H9 (cell line): ENCODE data around the gene TFF2. TPM values are rescaled to one million over a fixed set of nuclear protein-coding genes. Genes with fewer than 3 reads are reported as not detected.

Experiments used
- DNase-seq: peaks from one replicate; pipeline ENCODE4 v3.0.0-alpha.2; 2017
- H2AFZ ChIP-seq: one replicate; pipeline ENCODE4 v1.6.1; 2013; ENCODE audit warnings: mild to moderate bottlenecking, low read length, control low read depth, moderate library complexity
- H2AK5ac ChIP-seq: 2 replicates; pipeline ENCODE4 v1.6.1; 2013; ENCODE audit warnings: low read length, control low read depth, mixed read lengths; ENCODE audit not compliant: insufficient read length
- H2BK120ac ChIP-seq: one replicate; pipeline ENCODE4 v1.6.1; 2013; ENCODE audit warnings: low read depth, mild to moderate bottlenecking, low read length, control low read depth, inconsistent platforms; ENCODE audit not compliant: poor library complexity, severe bottlenecking
- H2BK12ac ChIP-seq: 2 replicates; pipeline ENCODE4 v1.6.1; 2013; ENCODE audit warnings: low read length, control low read depth, mixed read lengths, low read depth; ENCODE audit not compliant: insufficient read length
- H2BK15ac ChIP-seq: 2 replicates; pipeline ENCODE4 v1.6.1; 2013; ENCODE audit warnings: low read depth, low read length, control low read depth
- H2BK20ac ChIP-seq: one replicate; pipeline ENCODE4 v1.6.1; 2013; ENCODE audit warnings: low read depth, mild to moderate bottlenecking, low read length, control low read depth, inconsistent platforms; ENCODE audit not compliant: poor library complexity, severe bottlenecking
- H2BK5ac ChIP-seq: 2 replicates; pipeline ENCODE4 v1.6.1; 2013; ENCODE audit warnings: low read length, control low read depth, mixed read lengths; ENCODE audit not compliant: insufficient read length
- H3K14ac ChIP-seq: 2 replicates; pipeline ENCODE4 v1.6.1; 2013; ENCODE audit warnings: low read length, control low read depth; ENCODE audit not compliant: insufficient read depth
- H3K18ac ChIP-seq: 2 replicates; pipeline ENCODE4 v1.6.1; 2013; ENCODE audit warnings: low read depth, mild to moderate bottlenecking, mixed read lengths, low read length, control low read depth; ENCODE audit not compliant: insufficient read length
- H3K23ac ChIP-seq: 2 replicates; pipeline ENCODE4 v1.6.1; 2013; ENCODE audit warnings: low read length, control low read depth, mixed read lengths, low read depth; ENCODE audit not compliant: insufficient read length
- H3K23me2 ChIP-seq: 2 replicates; pipeline ENCODE4 v1.6.1; 2013; ENCODE audit warnings: low read depth, mild to moderate bottlenecking, mixed read lengths, low read length, control low read depth; ENCODE audit not compliant: insufficient read length, poor library complexity, severe bottlenecking
- H3K27ac ChIP-seq: 2 replicates; pipeline ENCODE4 v1.5.1; 2013; ENCODE audit warnings: low read length, control low read depth, mixed read lengths, low read depth; ENCODE audit not compliant: insufficient read length
- H3K27me3 ChIP-seq: 2 replicates; pipeline ENCODE4 v1.6.1; 2013; ENCODE audit warnings: low read length, control low read depth, inconsistent platforms; ENCODE audit not compliant: insufficient read depth
- H3K4ac ChIP-seq: 2 replicates; pipeline ENCODE4 v1.6.1; 2013; ENCODE audit warnings: low read depth, mild to moderate bottlenecking, control low read depth, inconsistent platforms, low read length, moderate library complexity
- H3K4me1 ChIP-seq: 2 replicates; pipeline ENCODE4 v1.6.1; 2013; ENCODE audit warnings: low read length, control low read depth, inconsistent platforms; ENCODE audit not compliant: insufficient read depth
- H3K4me2 ChIP-seq: 2 replicates; pipeline ENCODE4 v1.6.1; 2013; ENCODE audit warnings: low read length, control low read depth, mixed read lengths; ENCODE audit not compliant: insufficient read length, insufficient read depth
- H3K56ac ChIP-seq: 2 replicates; pipeline ENCODE4 v1.6.1; 2013; ENCODE audit warnings: low read depth, mild to moderate bottlenecking, mixed read lengths, low read length, control low read depth; ENCODE audit not compliant: insufficient read length
- H3K79me1 ChIP-seq: 2 replicates; pipeline ENCODE4 v1.6.1; 2013; ENCODE audit warnings: low read depth, mild to moderate bottlenecking, moderate library complexity, low read length, control low read depth, inconsistent platforms; ENCODE audit not compliant: insufficient read depth, poor library complexity, severe bottlenecking
- H3K79me2 ChIP-seq: 2 replicates; pipeline ENCODE4 v1.6.1; 2013; ENCODE audit warnings: low read length, control low read depth, inconsistent platforms; ENCODE audit not compliant: insufficient read depth
- H3K9ac ChIP-seq: 2 replicates; pipeline ENCODE4 v1.6.1; 2013; ENCODE audit warnings: low read length, control low read depth, mixed read lengths; ENCODE audit not compliant: insufficient read length; ENCODE audit errors: extremely low read depth
- H3K9me3 ChIP-seq: one replicate; pipeline ENCODE4 v1.6.1; 2013; ENCODE audit warnings: low read depth, low read length, inconsistent platforms; ENCODE audit not compliant: control insufficient read depth
- H3T11ph ChIP-seq: one replicate; pipeline ENCODE4 v1.6.1; 2013; ENCODE audit warnings: mild to moderate bottlenecking, low read length, control low read depth, inconsistent platforms
- H4K20me1 ChIP-seq: one replicate; pipeline ENCODE4 v1.6.1; 2013; ENCODE audit not compliant: control insufficient read depth, insufficient read length, insufficient read depth
- H4K5ac ChIP-seq: 2 replicates; pipeline ENCODE4 v1.6.1; 2013; ENCODE audit warnings: low read depth, mild to moderate bottlenecking, mixed read lengths, low read length, control low read depth; ENCODE audit not compliant: insufficient read length
- H4K8ac ChIP-seq: replicated peaks from 2 replicates; pipeline ENCODE4 v1.6.1; 2013; ENCODE audit warnings: low read length, control low read depth, mixed read lengths, low read depth; ENCODE audit not compliant: insufficient read length
- H4K91ac ChIP-seq: 2 replicates; pipeline ENCODE4 v1.6.1; 2013; ENCODE audit warnings: low read depth, mild to moderate bottlenecking, moderate library complexity, mixed read lengths, low read length, control low read depth; ENCODE audit not compliant: insufficient read length
- H3K27ac Mint-ChIP-seq, 3 experiments: 2 replicates in 2 of 3; 3 replicates in 1 of 3; pipeline ENCODE4 v1.8.0; 2020 to 2021; ENCODE audit warnings: mixed read lengths in 3 of 3, mild to moderate bottlenecking in 1 of 3, moderate library complexity in 1 of 3
- H3K27me3 Mint-ChIP-seq: 2 replicates; pipeline ENCODE4 v1.8.0; 2021; ENCODE audit warnings: low read depth, mild to moderate bottlenecking, moderate library complexity, mixed read lengths
- H3K36me3 Mint-ChIP-seq, 3 experiments: 2 replicates in 2 of 3; 3 replicates in 1 of 3; pipeline ENCODE4 v1.8.0; 2020 to 2021; ENCODE audit warnings: low read depth in 3 of 3, mixed read lengths in 3 of 3; ENCODE audit not compliant: insufficient read depth in 1 of 3
- H3K4me1 Mint-ChIP-seq, 2 experiments: 2 replicates each; pipeline ENCODE4 v1.8.0; 2020; ENCODE audit warnings: mixed read lengths in 2 of 2
- H3K4me3 Mint-ChIP-seq, 2 experiments: 2 replicates in 1 of 2; 3 replicates in 1 of 2; pipeline ENCODE4 v1.8.0; 2020 to 2021; ENCODE audit warnings: mild to moderate bottlenecking in 2 of 2, mixed read lengths in 2 of 2, moderate library complexity in 1 of 2
- H3K9me3 Mint-ChIP-seq, 2 experiments: 2 replicates in 1 of 2; 3 replicates in 1 of 2; pipeline ENCODE4 v1.8.0; 2020; ENCODE audit warnings: mild to moderate bottlenecking in 2 of 2, mixed read lengths in 2 of 2, moderate library complexity in 1 of 2
- WGBS: extraction: QIAGEN DNeasy Blood & Tissue Kit; methylation state at CpG from one replicate; pipeline ENCODE4 v1.1.7; 2013; ENCODE audit warnings: missing lambda C conversion rate, low lambda C conversion rate, mixed read lengths; ENCODE audit not compliant: insufficient read length; ENCODE audit errors: extremely low coverage; 5-methylcytosine and 5-hydroxymethylcytosine counted together
- total RNA-seq: library from RNA; stranded (reverse); gene quantifications from 2 replicates; pipeline ENCODE4 v1.2.1, GENCODE V29; 2021
- TF ChIP-seq, protein P1 (sequence below): fragments of 200-600 bp; sonication (generic); conservative IDR thresholded peaks from 3 replicates; pipeline ENCODE4 v1.8.0; 2021; ENCODE audit warnings: antibody characterized with exemption, mild to moderate bottlenecking

The TFF2 gene
- total RNA-seq, 1 experiment from 2014 or later, result not detected

- no peak overlapping the region for H3K4me3 Mint-ChIP-seq
- Histone ChIP-seq H3K18ac (no peak overlapping the region), H4K20me1 (no peaks in the 10 kb centered on the region), H2BK120ac (no peak overlapping the region), H3K9me3 (no peaks in the 10 kb centered on the region), H2BK12ac (no peak overlapping the region), H4K8ac (no peak overlapping the region), H3T11ph (no peak overlapping the region), H3K27me3 (no peaks in the 10 kb centered on the region), H3K4me1 (no peaks in the 10 kb centered on the region), H3K79me2 (no peaks in the 10 kb centered on the region), H2BK20ac (no peak overlapping the region), H3K9ac (no peak overlapping the region), H4K91ac (no peak overlapping the region), H3K4ac (no peak overlapping the region), H3K23me2 (no peaks in the 10 kb centered on the region), H3K27ac (no peak overlapping the region), H3K14ac (no peak overlapping the region), H3K4me2 (no peak overlapping the region), H3K56ac (no peak overlapping the region), H3K23ac (no peak overlapping the region), H3K79me1 (no peaks in the 10 kb centered on the region), H4K5ac (no peak overlapping the region), H2BK15ac (no peak overlapping the region), H2BK5ac (no peak overlapping the region), H2AFZ (no peak overlapping the region), H2AK5ac (no peak overlapping the region)
- TF ChIP-seq, protein P1, sequence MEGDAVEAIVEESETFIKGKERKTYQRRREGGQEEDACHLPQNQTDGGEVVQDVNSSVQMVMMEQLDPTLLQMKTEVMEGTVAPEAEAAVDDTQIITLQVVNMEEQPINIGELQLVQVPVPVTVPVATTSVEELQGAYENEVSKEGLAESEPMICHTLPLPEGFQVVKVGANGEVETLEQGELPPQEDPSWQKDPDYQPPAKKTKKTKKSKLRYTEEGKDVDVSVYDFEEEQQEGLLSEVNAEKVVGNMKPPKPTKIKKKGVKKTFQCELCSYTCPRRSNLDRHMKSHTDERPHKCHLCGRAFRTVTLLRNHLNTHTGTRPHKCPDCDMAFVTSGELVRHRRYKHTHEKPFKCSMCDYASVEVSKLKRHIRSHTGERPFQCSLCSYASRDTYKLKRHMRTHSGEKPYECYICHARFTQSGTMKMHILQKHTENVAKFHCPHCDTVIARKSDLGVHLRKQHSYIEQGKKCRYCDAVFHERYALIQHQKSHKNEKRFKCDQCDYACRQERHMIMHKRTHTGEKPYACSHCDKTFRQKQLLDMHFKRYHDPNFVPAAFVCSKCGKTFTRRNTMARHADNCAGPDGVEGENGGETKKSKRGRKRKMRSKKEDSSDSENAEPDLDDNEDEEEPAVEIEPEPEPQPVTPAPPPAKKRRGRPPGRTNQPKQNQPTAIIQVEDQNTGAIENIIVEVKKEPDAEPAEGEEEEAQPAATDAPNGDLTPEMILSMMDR, result no peak
- H3K4me1 Mint-ChIP-seq, result peaks cover 1 to 3% of the 10 kb centered on the region in 2 experiments; a peak in 2 of 4 replicates
- H3K36me3 Mint-ChIP-seq, result peaks cover 3 to 5% (median 4%) of the 10 kb centered on the region in 3 experiments; a peak in 5 of 7 replicates
- H3K27ac Mint-ChIP-seq, result no peak overlapping the region
- H3K9me3 Mint-ChIP-seq, result peaks cover 9 to 18% of the 10 kb centered on the region in 2 experiments
- no CpG with 5 or more reads among the region's 12 CpGs for WGBS
- DNase-seq, result no peak
- H3K27me3 Mint-ChIP-seq, result peaks cover 2% of the 10 kb centered on the region; the same call in 1 of the 2 replicates
These were observed 7.5 kb upstream of the TFF2 start for GRCh38 chr21:42358261-42358660.
